C4-2B (cell line): ENCODE data around the gene NTRK2.

Experiments
- CTCF ChIP-seq: fragments of 450-650 bp; conservative IDR thresholded peaks from 2 replicates; pipeline ENCODE4 v1.5.1; 2017; ENCODE audit warnings: mild to moderate bottlenecking
- ZFX ChIP-seq: fragments of 450-650 bp; IDR thresholded peaks from 2 replicates; pipeline ENCODE4 v1.6.1; 2017

GRCh38 chr9:84772511-84772910 is 103.0 kb downstream of the NTRK2 start:
- no peak for TF ChIP-seq CTCF
- TF ChIP-seq ZFX, result no peak
